Liver (tissue), 9 donors: Measurements from ENCODE around the gene STING1. TPM values are rescaled to one million over a fixed set of nuclear protein-coding genes. Genes with fewer than 3 reads are reported as not detected.
A peak's percentile ranks its signal among the peaks of the same experiment; 100 is the strongest.
"Not testable (repeated sequence)": the region's sequence is repeated elsewhere in the genome, so short reads cannot be mapped to it uniquely, and the experiment has no call there.

Experiments used
- DNase-seq: peaks from one replicate; pipeline ENCODE4 v3.0.0-alpha.2; 2017; ENCODE audit warnings: low spot score
- H3K27ac ChIP-seq, 2 donors: one replicate each; pipeline ENCODE4 v1.7.0; 2013; ENCODE audit warnings: inconsistent platforms in 2 of 2, low read length in 2 of 2, control low read depth in 1 of 2, low read depth in 1 of 2, mild to moderate bottlenecking in 1 of 2
- H3K27me3 ChIP-seq, 4 donors: one replicate each; pipeline versions ENCODE4 v1.6.1 to v1.7.0; 2013; ENCODE audit warnings: low read length in 3 of 4, inconsistent platforms in 1 of 4, mild to moderate bottlenecking in 1 of 4, moderate library complexity in 1 of 4; ENCODE audit not compliant: control insufficient read depth in 4 of 4, insufficient read depth in 4 of 4
- H3K36me3 ChIP-seq, 4 donors: one replicate each; pipeline versions ENCODE4 v1.6.1 to v1.7.0; 2013; ENCODE audit warnings: low read length in 3 of 4, mild to moderate bottlenecking in 3 of 4, low read depth in 1 of 4, moderate library complexity in 1 of 4; ENCODE audit not compliant: control insufficient read depth in 4 of 4, insufficient read depth in 3 of 4
- H3K4me1 ChIP-seq, 4 donors: one replicate each; pipeline versions ENCODE4 v1.6.1 to v1.7.0; 2013; ENCODE audit warnings: low read length in 3 of 4, mild to moderate bottlenecking in 3 of 4, moderate library complexity in 1 of 4; ENCODE audit not compliant: control insufficient read depth in 4 of 4, insufficient read depth in 4 of 4
- H3K4me3 ChIP-seq, 3 donors: one replicate each; pipeline versions ENCODE4 v1.6.1 to v1.7.0; 2013; ENCODE audit warnings: low read length in 3 of 3, control low read depth in 1 of 3, low read depth in 1 of 3, mild to moderate bottlenecking in 1 of 3
- H3K9ac ChIP-seq, 2 donors: one replicate each; pipeline ENCODE4 v1.7.0; 2013; ENCODE audit warnings: low read length in 2 of 2, mild to moderate bottlenecking in 2 of 2, moderate library complexity in 2 of 2, control low read depth in 1 of 2, low read depth in 1 of 2
- H3K9me3 ChIP-seq, 4 donors: one replicate each; pipeline versions ENCODE4 v1.6.1 to v1.7.0; 2013; ENCODE audit warnings: low read length in 3 of 4; ENCODE audit not compliant: control insufficient read depth in 4 of 4
- FOXA1 ChIP-seq: IDR thresholded peaks from 2 replicates; pipeline ENCODE4 v1.6.1; 2016; ENCODE audit warnings: antibody characterized with exemption
- FOXA2 ChIP-seq: IDR thresholded peaks from 2 replicates; pipeline ENCODE4 v1.6.1; 2016; ENCODE audit warnings: antibody characterized with exemption
- HNF4A ChIP-seq, 2 donors: conservative IDR thresholded peaks; 2 replicates each; pipeline ENCODE4 v1.6.1; 2016; ENCODE audit warnings: antibody characterized with exemption in 2 of 2, mild to moderate bottlenecking in 2 of 2
- JUND ChIP-seq, 2 donors: IDR thresholded peaks; 2 replicates each; pipeline ENCODE4 v1.6.1; 2016; ENCODE audit warnings: antibody characterized with exemption in 2 of 2
- NR2F2 ChIP-seq: IDR thresholded peaks from 2 replicates; pipeline ENCODE4 v1.6.1; 2016; ENCODE audit warnings: antibody characterized with exemption
- REST ChIP-seq: IDR thresholded peaks from 2 replicates; pipeline ENCODE4 v1.6.1; 2016; ENCODE audit warnings: antibody characterized with exemption, mild to moderate bottlenecking
- RXRA ChIP-seq, 2 donors: IDR thresholded peaks; 2 replicates each; pipeline ENCODE4 v1.6.1; 2017 to 2018; ENCODE audit warnings: antibody characterized with exemption in 2 of 2, mild to moderate bottlenecking in 1 of 2
- SP1 ChIP-seq: IDR thresholded peaks from 2 replicates; pipeline ENCODE4 v1.6.1; 2018; ENCODE audit warnings: antibody characterized with exemption, mild to moderate bottlenecking
- TAF1 ChIP-seq: conservative IDR thresholded peaks from 2 replicates; pipeline ENCODE4 v1.6.1; 2016; ENCODE audit warnings: antibody characterized with exemption, mild to moderate bottlenecking
- WGBS: extraction: QIAGEN DNeasy Blood & Tissue Kit; methylation state at CpG from one replicate; pipeline ENCODE4 v1.1.7; 2013; 5-methylcytosine and 5-hydroxymethylcytosine counted together
- polyA plus RNA-seq, 2 donors: library from polyadenylated mRNA; stranded (reverse) in 1 of 2; unstranded in 1 of 2; fragments of 200-250 nt in 1 of 2; fragments of >200 nt in 1 of 2; fragmentation: Nextera tagmentation in 1 of 2; extraction: Ambion mirVana in 1 of 2; gene quantifications; one replicate each; pipeline versions ENCODE4 v1.2.1 to v1.2.3, GENCODE V29; 2013 to 2015
- total RNA-seq, 2 donors: library from RNA; depleted of rRNA; stranded (reverse); fragments of >200 nt; gene quantifications; one replicate each; pipeline ENCODE4 v1.2.3, GENCODE V29; 2014
- TF ChIP-seq, protein P1 (sequence below): IDR thresholded peaks from 2 replicates; pipeline ENCODE4 v1.6.1; 2016; ENCODE audit warnings: antibody characterized with exemption
- TF ChIP-seq, protein P2 (sequence below): IDR thresholded peaks from 2 replicates; pipeline ENCODE4 v1.6.1; 2016; ENCODE audit warnings: antibody characterized with exemption
- donor health status: healthy.
- donor health status: healthy.
- donor health status: healthy.
- donor health status: healthy.
- donor health status: healthy.

STING1 gene
- total and polyA plus RNA-seq, 4 donors = 6.3 to 13.6 (median 10.3) TPM

- H3K4me3 ChIP-seq, H3K4me1 ChIP-seq, H3K27ac ChIP-seq, H3K9ac ChIP-seq, DNase-seq, H3K27me3 ChIP-seq, H3K36me3 ChIP-seq, H3K9me3 ChIP-seq: not testable (repeated sequence)
- 73% methylated on average over 5 of the region's 5 CpGs for WGBS
Observed at GRCh38 chr5:139504722-139505121, 22.2 kb upstream of the STING1 start.

- not testable (repeated sequence) for H3K9ac ChIP-seq, H3K9me3 ChIP-seq, DNase-seq, H3K27ac ChIP-seq, H3K4me3 ChIP-seq, H3K4me1 ChIP-seq, H3K36me3 ChIP-seq, H3K27me3 ChIP-seq
- peak; percentile 44 for TF ChIP-seq SP1
- TF ChIP-seq RXRA (IDR thresholded peaks at IDR 0.05) = peak; percentile 45 to 81
- TF ChIP-seq HNF4A (conservative IDR thresholded peaks at IDR 0.05) = peak in 1 of 2 donors; percentile 58
- peak; percentile 52 for TF ChIP-seq NR2F2
- 56% methylated on average over 15 of the region's 15 CpGs for WGBS
Observed at GRCh38 chr5:139503879-139504278, 21.3 kb upstream of the STING1 start.

DNA sequence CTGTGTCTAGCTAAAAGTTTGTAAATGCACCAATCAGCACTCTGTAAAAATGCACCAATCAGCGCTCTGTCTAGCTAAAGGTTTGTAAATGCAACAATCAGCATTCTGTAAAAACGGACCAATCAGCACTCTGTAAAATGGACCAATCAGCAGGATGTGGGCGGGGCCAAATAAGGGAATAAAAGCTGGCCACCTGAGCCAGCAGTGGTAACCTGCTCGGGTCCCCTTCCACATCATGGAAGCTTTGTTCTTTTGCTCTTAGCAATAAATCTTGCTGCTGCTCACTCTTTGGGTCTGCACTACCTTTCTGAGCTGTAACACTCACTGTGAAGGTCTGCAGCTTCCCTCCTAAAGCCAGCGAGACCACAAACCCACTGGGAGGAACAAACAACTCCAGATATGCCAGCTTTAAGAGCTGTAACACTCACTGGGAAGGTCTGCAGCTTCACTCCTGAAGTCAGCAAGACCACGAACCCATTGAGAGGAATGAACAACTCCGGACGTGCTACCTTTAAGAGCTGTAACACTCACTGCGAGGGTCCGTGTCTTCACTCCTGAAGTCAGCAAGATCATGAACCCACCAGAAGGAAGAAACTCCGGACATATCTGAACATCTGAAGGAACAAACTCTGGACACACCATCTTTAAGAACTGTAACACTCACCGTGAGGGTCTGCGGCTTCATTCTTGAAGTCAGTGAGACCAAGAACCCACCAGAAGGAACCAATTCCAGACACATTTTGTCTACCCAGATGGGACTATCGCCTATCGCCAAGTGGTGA, 20.7 kb upstream of the STING1 start:
- not testable (repeated sequence) for H3K9me3 ChIP-seq, H3K4me1 ChIP-seq, H3K36me3 ChIP-seq, H3K27ac ChIP-seq, H3K4me3 ChIP-seq, DNase-seq, H3K27me3 ChIP-seq, H3K9ac ChIP-seq
- 92% methylated on average over 15 of the region's 15 CpGs for WGBS

- Histone ChIP-seq H3K27ac (no peak overlapping the region), H3K9ac (no peak overlapping the region), H3K27me3 (peaks cover 0 to 2% (median 0%) of the 10 kb centered on the region in 4 donors), H3K4me1 (no peaks in the 10 kb centered on the region), H3K9me3 (no peaks in the 10 kb centered on the region), H3K4me3 (no peak overlapping the region), H3K36me3 (no peaks in the 10 kb centered on the region)
- WGBS = 95% methylated on average over 4 of the region's 4 CpGs
- DNase-seq = no peak
- no peak for TF ChIP-seq TAF1
- TF ChIP-seq, protein P1, sequence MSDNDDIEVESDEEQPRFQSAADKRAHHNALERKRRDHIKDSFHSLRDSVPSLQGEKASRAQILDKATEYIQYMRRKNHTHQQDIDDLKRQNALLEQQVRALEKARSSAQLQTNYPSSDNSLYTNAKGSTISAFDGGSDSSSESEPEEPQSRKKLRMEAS = no peak
- TF ChIP-seq FOXA1 = no peak
- TF ChIP-seq REST = no peak
- TF ChIP-seq, protein P2, sequence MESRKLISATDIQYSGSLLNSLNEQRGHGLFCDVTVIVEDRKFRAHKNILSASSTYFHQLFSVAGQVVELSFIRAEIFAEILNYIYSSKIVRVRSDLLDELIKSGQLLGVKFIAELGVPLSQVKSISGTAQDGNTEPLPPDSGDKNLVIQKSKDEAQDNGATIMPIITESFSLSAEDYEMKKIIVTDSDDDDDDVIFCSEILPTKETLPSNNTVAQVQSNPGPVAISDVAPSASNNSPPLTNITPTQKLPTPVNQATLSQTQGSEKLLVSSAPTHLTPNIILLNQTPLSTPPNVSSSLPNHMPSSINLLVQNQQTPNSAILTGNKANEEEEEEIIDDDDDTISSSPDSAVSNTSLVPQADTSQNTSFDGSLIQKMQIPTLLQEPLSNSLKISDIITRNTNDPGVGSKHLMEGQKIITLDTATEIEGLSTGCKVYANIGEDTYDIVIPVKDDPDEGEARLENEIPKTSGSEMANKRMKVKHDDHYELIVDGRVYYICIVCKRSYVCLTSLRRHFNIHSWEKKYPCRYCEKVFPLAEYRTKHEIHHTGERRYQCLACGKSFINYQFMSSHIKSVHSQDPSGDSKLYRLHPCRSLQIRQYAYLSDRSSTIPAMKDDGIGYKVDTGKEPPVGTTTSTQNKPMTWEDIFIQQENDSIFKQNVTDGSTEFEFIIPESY = no peak
- no peak for TF ChIP-seq FOXA2
- no peak for TF ChIP-seq JUND (IDR thresholded peaks at IDR 0.05)
- no peak for TF ChIP-seq SP1
Observed at GRCh38 chr5:139501381-139501780, 18.8 kb upstream of the STING1 start.
